Brain microvascular endothelial cell (primary cell): Measurements from ENCODE around the gene METTL21A.

Source experiments
- DNase-seq: peaks from one replicate; pipeline ENCODE4 v3.0.0-alpha.2; 2020
- H3K27ac ChIP-seq: fragments of 250-450 bp; sonication (Bioruptor Pico); 2 replicates; pipeline ENCODE4 v1.5.1; 2020; ENCODE audit warnings: mild to moderate bottlenecking, moderate library complexity
- H3K27me3 ChIP-seq: fragments of 250-450 bp; sonication (Bioruptor Pico); replicated peaks from 2 replicates; pipeline ENCODE4 v1.5.1; 2020; ENCODE audit warnings: mild to moderate bottlenecking
- H3K36me3 ChIP-seq: fragments of 250-450 bp; sonication (Bioruptor Pico); replicated peaks from 2 replicates; pipeline ENCODE4 v1.5.1; 2020; ENCODE audit warnings: mild to moderate bottlenecking
- H3K4me3 ChIP-seq: 2 replicates; pipeline ENCODE4 v1.5.1; 2011; ENCODE audit warnings: low read depth, mild to moderate bottlenecking, control low read depth, low read length, moderate library complexity
- in situ Hi-C: cut with HindIII; loops from 2 replicates; pipeline ENCODE4 v1.10.0; 2017; ENCODE audit warnings: low sequenced_read_pairs, low pct_ligation_motif_present
- TF ChIP-seq, protein P1 (sequence below): IDR thresholded peaks from 2 replicates; pipeline ENCODE4 v1.5.1; 2011; ENCODE audit warnings: low read depth, mild to moderate bottlenecking, moderate library complexity, low read length, control low read depth, inconsistent platforms; ENCODE audit errors: missing control alignments

Gene METTL21A

DNA sequence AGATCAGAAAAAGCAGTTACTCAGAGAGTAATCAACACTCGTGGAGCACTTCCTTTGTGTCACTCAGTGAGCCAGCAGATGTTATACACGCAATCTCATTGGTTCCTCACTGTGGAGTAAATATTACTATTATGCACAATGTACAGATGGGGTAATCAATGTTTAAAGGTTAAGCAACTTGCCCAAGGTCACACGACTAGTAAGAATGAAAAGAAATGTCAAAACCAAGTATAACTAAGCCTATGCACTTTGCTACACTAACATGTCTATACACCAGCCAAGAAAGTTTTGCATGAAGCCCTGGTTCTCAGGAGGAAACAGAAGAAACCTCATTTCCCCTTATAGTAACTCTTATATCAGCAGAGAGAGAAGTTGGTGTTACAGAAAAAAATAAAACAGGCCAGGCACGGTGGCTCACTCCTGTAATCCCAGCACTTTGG lies 5.4 kb downstream of the METTL21A start:
- H3K27me3 ChIP-seq = no peaks in the 10 kb centered on the region
- DNase-seq = no peak
- peaks cover 2% of the 10 kb centered on the region for H3K36me3 ChIP-seq
- TF ChIP-seq, protein P1, sequence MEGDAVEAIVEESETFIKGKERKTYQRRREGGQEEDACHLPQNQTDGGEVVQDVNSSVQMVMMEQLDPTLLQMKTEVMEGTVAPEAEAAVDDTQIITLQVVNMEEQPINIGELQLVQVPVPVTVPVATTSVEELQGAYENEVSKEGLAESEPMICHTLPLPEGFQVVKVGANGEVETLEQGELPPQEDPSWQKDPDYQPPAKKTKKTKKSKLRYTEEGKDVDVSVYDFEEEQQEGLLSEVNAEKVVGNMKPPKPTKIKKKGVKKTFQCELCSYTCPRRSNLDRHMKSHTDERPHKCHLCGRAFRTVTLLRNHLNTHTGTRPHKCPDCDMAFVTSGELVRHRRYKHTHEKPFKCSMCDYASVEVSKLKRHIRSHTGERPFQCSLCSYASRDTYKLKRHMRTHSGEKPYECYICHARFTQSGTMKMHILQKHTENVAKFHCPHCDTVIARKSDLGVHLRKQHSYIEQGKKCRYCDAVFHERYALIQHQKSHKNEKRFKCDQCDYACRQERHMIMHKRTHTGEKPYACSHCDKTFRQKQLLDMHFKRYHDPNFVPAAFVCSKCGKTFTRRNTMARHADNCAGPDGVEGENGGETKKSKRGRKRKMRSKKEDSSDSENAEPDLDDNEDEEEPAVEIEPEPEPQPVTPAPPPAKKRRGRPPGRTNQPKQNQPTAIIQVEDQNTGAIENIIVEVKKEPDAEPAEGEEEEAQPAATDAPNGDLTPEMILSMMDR = no peak
- in situ Hi-C loops = no loop called here
- no peak overlapping the region for H3K4me3 ChIP-seq
- no peak overlapping the region for H3K27ac ChIP-seq

- in situ Hi-C loops = no loop called here
- H3K27ac ChIP-seq = peak overlapping the region; percentile 99
These were observed 8.1 kb downstream of the METTL21A start for GRCh38 chr2:207617011-207617671.

DNA sequence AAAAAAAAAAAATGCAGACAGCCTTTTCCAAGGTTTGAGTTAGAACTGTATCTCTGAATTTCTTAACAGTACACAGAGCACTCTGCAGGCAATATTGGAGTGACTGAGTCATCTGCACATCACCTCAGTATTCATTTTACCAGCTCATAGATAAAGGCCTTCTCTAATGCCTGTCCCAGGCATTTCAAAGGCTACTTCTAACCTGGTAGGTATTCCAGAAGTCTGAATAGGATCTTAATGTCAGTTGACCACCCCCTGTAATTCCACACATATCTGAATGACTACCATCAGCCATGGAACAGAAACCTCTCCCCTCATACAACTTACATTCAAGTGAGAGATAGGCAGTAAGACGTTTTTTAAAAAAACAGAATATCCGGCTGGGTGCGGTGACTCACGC lies 9.0 kb downstream of the METTL21A start:
- H3K36me3 ChIP-seq = peaks cover 2% of the 10 kb centered on the region
- H3K27me3 ChIP-seq = no peaks in the 10 kb centered on the region
- no peak overlapping the region for H3K4me3 ChIP-seq
- TF ChIP-seq, protein P1 = no peak
- H3K27ac ChIP-seq = peak overlapping the region; percentile 99
- in situ Hi-C loops = no loop called here
- peak; percentile 59 for DNase-seq

More at GRCh38 chr2:207617011-207617671, 8.1 kb downstream of the METTL21A start:
- H3K27me3 ChIP-seq = no peaks in the 10 kb centered on the region
- peak; percentile 80 for DNase-seq
- H3K36me3 ChIP-seq = peaks cover 2% of the 10 kb centered on the region
- TF ChIP-seq, protein P1 = peak; percentile 17
- H3K4me3 ChIP-seq = no peak overlapping the region

DNA sequence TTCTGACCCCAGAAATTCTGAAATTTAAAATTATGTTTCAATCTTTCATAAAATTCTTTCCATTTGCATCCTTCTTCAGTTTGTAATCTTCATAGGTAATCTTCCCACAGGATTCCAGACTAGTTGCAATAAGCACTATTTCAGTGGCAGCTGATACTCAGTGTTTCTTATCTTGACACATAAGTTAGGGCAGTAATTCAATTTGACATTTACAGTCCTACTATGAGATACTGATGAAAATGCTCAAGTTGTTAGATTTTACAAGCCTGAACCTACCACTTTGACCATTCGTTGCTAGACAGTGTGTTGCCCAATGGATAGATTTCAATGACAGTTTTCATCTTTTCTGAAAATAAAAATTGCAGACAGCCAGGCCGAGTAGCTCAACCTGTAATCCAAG lies 10.4 kb downstream of the METTL21A start:
- H3K4me3 ChIP-seq = no peak overlapping the region
- TF ChIP-seq, protein P1 = no peak
- in situ Hi-C loops = no loop called here

DNA sequence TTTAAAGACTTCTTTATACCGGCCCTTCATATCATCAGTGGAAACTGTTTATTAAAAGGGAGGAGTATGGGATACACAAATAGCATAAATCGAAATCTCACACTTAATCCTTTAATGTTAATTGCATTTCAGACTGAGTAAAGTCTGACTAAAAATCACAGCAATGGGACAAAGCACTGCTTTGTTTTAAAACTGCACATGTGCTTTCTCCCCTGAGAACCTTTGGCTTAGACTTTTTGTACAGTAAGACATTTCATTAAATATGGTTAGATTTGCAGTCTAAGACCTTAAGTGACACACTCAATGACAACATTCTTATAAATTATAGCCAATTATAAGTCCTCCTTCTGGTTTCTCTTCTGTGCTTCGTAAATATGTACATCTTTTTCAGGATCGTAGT lies 12.5 kb downstream of the METTL21A start:
- no peaks in the 10 kb centered on the region for H3K27me3 ChIP-seq
- TF ChIP-seq, protein P1 = no peak
- DNase-seq = no peak
- no peaks in the 10 kb centered on the region for H3K36me3 ChIP-seq
- in situ Hi-C loops = no loop called here
- no peak overlapping the region for H3K27ac ChIP-seq
- no peak overlapping the region for H3K4me3 ChIP-seq

More for the DNA sequence above, 10.4 kb downstream of the METTL21A start:
- no peak for DNase-seq
- Histone ChIP-seq H3K27ac (no peak overlapping the region), H3K27me3 (no peaks in the 10 kb centered on the region), H3K36me3 (peaks cover 2% of the 10 kb centered on the region)

DNA sequence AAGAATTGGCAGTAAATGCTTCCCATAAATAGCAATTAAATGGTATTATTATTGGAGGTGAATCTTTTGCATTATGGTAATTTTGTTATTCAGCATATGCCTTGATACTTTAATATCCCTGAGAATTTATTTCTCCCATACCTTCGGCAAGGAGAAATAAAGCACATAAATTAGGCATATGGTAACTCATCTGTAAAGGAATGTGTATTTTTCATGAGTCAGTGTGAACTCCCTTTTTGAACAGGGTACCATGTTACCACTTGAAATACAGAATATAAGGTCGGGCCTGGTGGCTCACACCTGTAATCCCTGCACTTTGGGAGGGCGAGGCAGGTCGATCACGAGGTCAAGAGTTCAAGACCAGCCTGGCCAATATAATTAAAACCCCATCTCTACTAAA lies 18.4 kb downstream of the METTL21A start:
- H3K27ac ChIP-seq = no peak overlapping the region
- TF ChIP-seq, protein P1 = no peak

More for the DNA sequence above, 18.4 kb downstream of the METTL21A start:
- Histone ChIP-seq H3K36me3 (no peaks in the 10 kb centered on the region), H3K4me3 (no peak overlapping the region), H3K27me3 (no peaks in the 10 kb centered on the region)
- in situ Hi-C loops = no loop called here
- no peak for DNase-seq
